ENCODE results near the gene NSF. TPM values are rescaled to one million over a fixed set of nuclear protein-coding genes. Genes with fewer than 3 reads are reported as not detected.

The NSF gene
- total RNA-seq, 4 donors from 2014 or later: 21.0 to 33.7 (median 28.0) TPM

GRCh38 chr17:46796956-46797530, 206.6 kb downstream of the NSF start:
- intact Hi-C loops (cut with DNase I; ENCODE audit: low total_unique reads): no loop called here
- DNase-seq (ENCODE audit: low spot score in 2 of 2): no peak
- no peak overlapping the region for H3K4me3 ChIP-seq (ENCODE audit: low read depth, poor library complexity, severe bottlenecking)
- WGBS, 2 donors: 39 to 51% methylated on average over 8 of the region's 8 CpGs
- TF ChIP-seq CTCF (IDR thresholded peaks at IDR 0.05) (no peak), POLR2A (IDR thresholded peaks at IDR 0.05) (no peak)

- intact Hi-C loops (cut with DNase I; ENCODE audit: low total_unique reads): no loop called here
- no peak for DNase-seq (ENCODE audit: low spot score in 2 of 2)
- H3K4me3 ChIP-seq (ENCODE audit: low read depth, poor library complexity, severe bottlenecking): no peak overlapping the region
- WGBS, 2 donors: 98 to 99% methylated on average over 4 of the region's 4 CpGs
- no peak for TF ChIP-seq CTCF (IDR thresholded peaks at IDR 0.05)
- TF ChIP-seq POLR2A (IDR thresholded peaks at IDR 0.05): no peak
These were observed 210.1 kb downstream of the NSF start for GRCh38 chr17:46800573-46800972.

GRCh38 chr17:46802800-46803199, 212.3 kb downstream of the NSF start:
- intact Hi-C loops (cut with DNase I; ENCODE audit: low total_unique reads): no loop called here
- no peak for DNase-seq (ENCODE audit: low spot score in 2 of 2)
- no peak overlapping the region for H3K4me3 ChIP-seq (ENCODE audit: low read depth, poor library complexity, severe bottlenecking)
- no peak for TF ChIP-seq CTCF (IDR thresholded peaks at IDR 0.05)
- no peak for TF ChIP-seq POLR2A (IDR thresholded peaks at IDR 0.05)
- WGBS, 2 donors: 74 to 78% methylated on average over 7 of the region's 7 CpGs

- WGBS, 2 donors: 75 to 90% methylated on average over 5 of the region's 5 CpGs
- no peak overlapping the region for H3K4me3 ChIP-seq (ENCODE audit: low read depth, poor library complexity, severe bottlenecking)
- no peak for DNase-seq (ENCODE audit: low spot score in 2 of 2)
- intact Hi-C loops (cut with DNase I; ENCODE audit: low total_unique reads): no loop called here
- TF ChIP-seq CTCF (IDR thresholded peaks at IDR 0.05) (no peak), POLR2A (IDR thresholded peaks at IDR 0.05) (no peak)
These were observed 213.1 kb downstream of the NSF start for GRCh38 chr17:46803544-46803943.

- TF ChIP-seq POLR2A (IDR thresholded peaks at IDR 0.05) (no peak), CTCF (IDR thresholded peaks at IDR 0.05) (no peak)
- 82 to 91% methylated on average over 6 of the region's 6 CpGs for WGBS, 2 donors
- no peak for DNase-seq (ENCODE audit: low spot score in 2 of 2)
- H3K4me3 ChIP-seq (ENCODE audit: low read depth, poor library complexity, severe bottlenecking): no peak overlapping the region
- intact Hi-C loops (cut with DNase I; ENCODE audit: low total_unique reads): no loop called here
These were observed 215.3 kb downstream of the NSF start for GRCh38 chr17:46805771-46806170.

Other genes with a start within 250 kb of the NSF start
- gene ARL17B, start 228.9 kb upstream of the NSF start, total RNA-seq: 10 to 100 TPM in 3 of 4 donors, 1 to 10 TPM in 1; 8.5 to 18.6 (median 12.1) TPM
- gene LRRC37A2, start 78.2 kb upstream of the NSF start, total RNA-seq: 10 to 100 TPM; 14.2 to 33.7 (median 15.9) TPM
- gene ARL17A, start 11.0 kb upstream of the NSF start, total RNA-seq: 1 to 10 TPM; 5.7 to 7.7 (median 7.0) TPM
- 10 to 100 TPM; 26.7 to 57.9 (median 46.6) TPM for gene WNT3, start 228.0 kb downstream of the NSF start, total RNA-seq